Thyroid gland (tissue), 4 donors: ENCODE data around the gene MAPK1.

Experiments
- CTCF ChIP-seq, 6 experiments: fragments of 200-600 bp in 3 of 6; fragments of 450-650 bp in 3 of 6; sonication (generic) in 3 of 6; IDR thresholded peaks; one replicate each; pipeline ENCODE4 v1.5.1; 2016 to 2019; ENCODE audit warnings: antibody characterized with exemption in 6 of 6, mild to moderate bottlenecking in 2 of 6, inconsistent platforms in 1 of 6, moderate library complexity in 1 of 6
- POLR2A ChIP-seq, 2 donors: fragments of 450-650 bp; IDR thresholded peaks; one replicate each; pipeline ENCODE4 v1.6.1; 2017; ENCODE audit warnings: antibody characterized with exemption in 2 of 2, mild to moderate bottlenecking in 2 of 2, moderate library complexity in 1 of 2

- no peak for TF ChIP-seq CTCF (IDR thresholded peaks at IDR 0.05)
- TF ChIP-seq POLR2A (IDR thresholded peaks at IDR 0.05), result no peak
Observed at GRCh38 chr22:21718499-21718898, 148.9 kb downstream of the MAPK1 start.
